LNCAP (cell line): Measurements from ENCODE around the gene HTR7.

Experiments
- CTCF ChIP-seq: fragments of 450-650 bp; IDR thresholded peaks from 2 replicates; pipeline ENCODE4 v1.5.1; 2017; ENCODE audit warnings: mild to moderate bottlenecking

The HTR7 gene

GRCh38 chr10:90722832-90723231 is 135.0 kb downstream of the HTR7 start:
- TF ChIP-seq CTCF: no peak

- TF ChIP-seq CTCF: no peak; the same call in 1 of the 2 replicates
Measured at GRCh38 chr10:90718182-90718581, 139.7 kb downstream of the HTR7 start.

DNA sequence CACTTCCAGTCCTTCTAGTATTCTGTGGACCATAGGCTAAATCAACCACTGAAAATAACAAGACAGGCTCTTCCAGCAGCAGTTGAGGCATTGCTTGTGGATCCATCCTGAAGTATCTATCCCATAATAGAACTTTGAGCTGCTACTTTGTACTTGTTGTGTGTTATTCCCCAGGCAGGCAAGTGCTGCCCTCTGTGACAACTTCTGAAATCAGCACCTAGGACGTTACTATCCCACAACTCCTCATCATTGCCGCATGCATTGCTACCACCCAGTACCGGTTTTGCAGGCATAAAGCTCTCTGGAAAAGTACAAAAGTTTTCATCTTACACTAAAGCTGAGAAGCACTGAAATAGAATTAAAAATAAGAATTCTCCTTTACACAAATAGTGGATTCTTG is 145.3 kb downstream of the HTR7 start:
- TF ChIP-seq CTCF: no peak

DNA sequence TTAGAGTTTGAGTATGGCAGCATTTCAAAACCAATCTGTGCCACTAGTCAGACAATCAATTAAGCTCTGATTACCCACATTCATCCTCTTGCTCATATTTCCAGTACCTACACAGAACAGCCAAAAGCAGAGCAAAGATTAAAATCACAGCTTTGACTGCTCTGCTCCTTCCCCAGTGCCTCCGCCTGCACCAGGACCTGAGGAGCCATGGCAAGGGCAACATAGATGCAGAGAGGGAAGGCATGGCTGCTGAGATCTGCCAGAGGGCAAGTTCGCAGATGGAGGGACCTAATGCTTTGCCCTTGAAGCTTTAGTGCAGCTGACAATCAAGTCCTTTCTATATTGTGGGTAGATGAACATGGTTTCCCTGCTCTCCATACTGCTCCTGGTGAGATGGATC is 148.1 kb downstream of the HTR7 start:
- no peak for TF ChIP-seq CTCF

GRCh38 chr10:90707657-90708056 is 150.2 kb downstream of the HTR7 start:
- no peak for TF ChIP-seq CTCF

- no peak for TF ChIP-seq CTCF
Measured at GRCh38 chr10:90701428-90701827, 156.4 kb downstream of the HTR7 start.

DNA sequence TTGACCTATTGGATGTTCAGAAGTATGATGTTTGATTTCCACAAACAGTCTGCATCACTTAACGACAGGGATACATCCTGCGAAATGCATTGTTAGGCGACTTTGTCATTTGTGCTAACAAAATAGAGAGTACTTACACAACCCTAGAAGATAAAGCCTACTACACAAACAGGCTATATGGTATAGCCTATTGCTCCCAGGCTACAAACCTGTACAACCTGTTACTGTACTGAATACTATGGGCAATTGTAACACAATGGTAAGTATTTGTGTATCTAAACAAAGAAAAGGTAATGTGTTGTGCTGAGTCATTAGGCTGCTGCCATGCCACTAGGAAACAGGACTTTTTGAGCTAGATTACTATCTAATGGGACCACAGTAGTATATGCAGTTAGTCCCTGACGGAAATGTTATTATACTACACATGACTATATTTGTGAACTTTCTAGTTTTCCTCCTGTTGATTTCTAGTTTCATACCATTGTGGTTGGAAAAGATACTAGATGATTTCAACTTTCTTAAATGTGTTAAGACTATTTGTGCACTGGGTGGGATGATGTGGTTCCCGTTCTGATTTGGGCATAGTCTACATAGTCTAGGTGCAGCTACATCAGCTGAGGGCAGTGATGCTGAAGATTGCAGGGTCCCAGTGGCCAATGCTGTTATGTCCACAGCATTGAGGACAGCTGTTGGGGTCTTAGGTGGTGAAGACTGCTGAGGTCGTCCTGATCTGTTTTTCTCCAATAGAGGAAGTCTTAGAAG is 161.7 kb downstream of the HTR7 start:
- no peak for TF ChIP-seq CTCF
